GM21447 (cell line): ENCODE measurements around the gene RNF125.
"Not testable (repeated sequence)": the region's sequence is repeated elsewhere in the genome, so short reads cannot be mapped to it uniquely, and the experiment has no call there.

Experiments
- ATAC-seq: cut with Tn5 transposase; IDR thresholded peaks from one replicate; pipeline ENCODE4 v1.9.1; 2021; ENCODE audit not compliant: unreplicated experiment

Gene RNF125

GRCh38 chr18:32018331-32019250, at the start of gene RNF125:
Gene RNF125, plus strand, starts transcription at chr18:32018825. Its CDS starts 39 bp downstream, at chr18:32018864.
- ATAC-seq, result peak; percentile 81

GRCh38 chr18:31970617-31971016, 48.0 kb upstream of the RNF125 start:
- no peak for ATAC-seq

GRCh38 chr18:31973929-31974546, 44.6 kb upstream of the RNF125 start:
- ATAC-seq, result no peak

GRCh38 chr18:31976242-31976641, 42.4 kb upstream of the RNF125 start:
- no peak for ATAC-seq

- ATAC-seq, result no peak
Measured at GRCh38 chr18:31977270-31977872, 41.3 kb upstream of the RNF125 start.

- no peak for ATAC-seq
Measured at GRCh38 chr18:31978616-31979015, 40.0 kb upstream of the RNF125 start.

GRCh38 chr18:31979714-31980113, 38.9 kb upstream of the RNF125 start:
- no peak for ATAC-seq

GRCh38 chr18:31980863-31981262, 37.8 kb upstream of the RNF125 start:
- ATAC-seq, result no peak

- no peak for ATAC-seq
Measured at GRCh38 chr18:31983020-31983419, 35.6 kb upstream of the RNF125 start.

- ATAC-seq, result no peak
Measured at GRCh38 chr18:31983976-31984375, 34.6 kb upstream of the RNF125 start.

- peak; percentile 100 for ATAC-seq
Measured at GRCh38 chr18:31990823-31991222, 27.8 kb upstream of the RNF125 start.

- ATAC-seq, result no peak
Measured at GRCh38 chr18:31996007-31996406, 22.6 kb upstream of the RNF125 start.

GRCh38 chr18:31998880-31999412, 19.7 kb upstream of the RNF125 start:
- no peak for ATAC-seq

GRCh38 chr18:32001141-32001540, 17.5 kb upstream of the RNF125 start:
- not testable (repeated sequence) for ATAC-seq

- ATAC-seq, result not testable (repeated sequence)
Measured at GRCh38 chr18:32003822-32004221, 14.8 kb upstream of the RNF125 start.

- no peak for ATAC-seq
Measured at GRCh38 chr18:32010124-32010721, 8.4 kb upstream of the RNF125 start.

GRCh38 chr18:32011193-32011592, 7.4 kb upstream of the RNF125 start:
- ATAC-seq, result no peak

- no peak for ATAC-seq
Measured at GRCh38 chr18:32019251-32019948, 775 bp downstream of the RNF125 start.

GRCh38 chr18:32019949-32020625, 1.5 kb downstream of the RNF125 start:
- ATAC-seq, result not testable (repeated sequence)
